Tibial nerve (tissue), 4 donors: ENCODE results near the gene SOD3. TPM values are rescaled to one million over a fixed set of nuclear protein-coding genes. Genes with fewer than 3 reads are reported as not detected.

Source experiments
- DNase-seq, 2 donors: peaks; one replicate each; pipeline ENCODE4 v3.0.0-alpha.2; 2019; ENCODE audit warnings: low spot score in 2 of 2
- H3K27ac ChIP-seq, 4 donors: fragments of 200-600 bp; sonication (generic) in 3 of 4; one replicate each; pipeline ENCODE4 v1.5.1; 2017 to 2019; ENCODE audit warnings: mild to moderate bottlenecking in 1 of 4
- H3K27me3 ChIP-seq, 2 donors: fragments of 200-600 bp; sonication (generic) in 1 of 2; one replicate each; pipeline versions ENCODE4 v1.5.1 to v1.6.0; 2017 to 2019
- H3K36me3 ChIP-seq, 3 donors: fragments of 200-600 bp; sonication (generic); one replicate each; pipeline ENCODE4 v1.5.1; 2018 to 2019
- H3K4me1 ChIP-seq, 4 donors: fragments of 200-600 bp; sonication (generic) in 3 of 4; one replicate each; pipeline ENCODE4 v1.5.1; 2017 to 2019
- H3K4me3 ChIP-seq, 4 donors: fragments of 200-600 bp; sonication (generic) in 3 of 4; one replicate each; pipeline ENCODE4 v1.5.1; 2017 to 2019; ENCODE audit warnings: mild to moderate bottlenecking in 1 of 4, moderate library complexity in 1 of 4
- H3K9me3 ChIP-seq, 4 donors: fragments of 200-600 bp; sonication (generic) in 3 of 4; one replicate each; pipeline ENCODE4 v1.5.1; 2017 to 2019
- EP300 ChIP-seq, 2 donors: sonication (generic); formaldehyde crosslinking; IDR thresholded peaks; one replicate each; pipeline ENCODE4 v1.6.1; 2017; ENCODE audit warnings: antibody characterized with exemption in 2 of 2, mild to moderate bottlenecking in 1 of 2
- POLR2A ChIP-seq, 2 donors: fragments of 450-650 bp; IDR thresholded peaks; one replicate each; pipeline ENCODE4 v1.6.1; 2017; ENCODE audit warnings: antibody characterized with exemption in 2 of 2, mild to moderate bottlenecking in 2 of 2, moderate library complexity in 2 of 2
- WGBS, 2 donors: methylation state at CpG; one replicate each; pipeline ENCODE4 v1.1.5; 2018; 5-methylcytosine and 5-hydroxymethylcytosine counted together
- total RNA-seq, 4 donors: library from RNA; depleted of rRNA; stranded (reverse); fragments of >200 nt; gene quantifications; one replicate each; pipeline ENCODE4 v1.1.0, GENCODE V29; 2016
- TF ChIP-seq, protein P1 (sequence below), 5 experiments: fragments of 200-600 bp in 3 of 5; fragments of 450-650 bp in 2 of 5; sonication (generic) in 3 of 5; IDR thresholded peaks; one replicate each; pipeline ENCODE4 v1.5.1; 2016 to 2019; ENCODE audit warnings: antibody characterized with exemption in 5 of 5, mild to moderate bottlenecking in 3 of 5, moderate library complexity in 2 of 5

Gene SOD3
- total RNA-seq, 4 donors from 2014 or later = 208 to 359 (median 326) TPM

DNA sequence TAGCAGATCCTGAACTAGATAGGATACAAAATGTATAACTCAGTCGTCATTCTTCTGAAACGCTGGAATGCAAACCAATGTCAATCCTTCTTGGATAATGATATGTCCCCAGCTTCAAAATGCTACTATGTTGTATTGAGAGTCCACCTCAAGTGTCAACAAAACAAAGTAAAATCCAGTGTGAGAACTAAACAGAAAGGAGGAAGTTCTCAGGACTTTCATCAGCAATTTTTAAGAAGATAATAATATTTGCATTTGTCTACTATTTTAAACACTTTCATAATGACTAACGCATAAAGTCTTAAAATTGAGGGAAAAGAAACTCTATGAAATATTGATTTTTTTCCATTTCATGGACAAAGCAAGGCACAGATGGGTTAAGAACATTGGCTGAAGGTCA lies 36.3 kb downstream of the SOD3 start:
- Histone ChIP-seq H3K9me3 (no peaks in the 10 kb centered on the region), H3K36me3 (peaks cover 0 to 98% (median 5%) of the 10 kb centered on the region in 3 donors), H3K4me3 (no peak overlapping the region), H3K27ac (no peak overlapping the region), H3K27me3 (no peaks in the 10 kb centered on the region), H3K4me1 (no peaks in the 10 kb centered on the region)
- DNase-seq = no peak
- WGBS, 2 donors = 92 to 93% methylated on average over 3 of the region's 3 CpGs
- TF ChIP-seq POLR2A (IDR thresholded peaks at IDR 0.05) (no peak), EP300 (IDR thresholded peaks at IDR 0.05) (no peak)
- TF ChIP-seq, protein P1, sequence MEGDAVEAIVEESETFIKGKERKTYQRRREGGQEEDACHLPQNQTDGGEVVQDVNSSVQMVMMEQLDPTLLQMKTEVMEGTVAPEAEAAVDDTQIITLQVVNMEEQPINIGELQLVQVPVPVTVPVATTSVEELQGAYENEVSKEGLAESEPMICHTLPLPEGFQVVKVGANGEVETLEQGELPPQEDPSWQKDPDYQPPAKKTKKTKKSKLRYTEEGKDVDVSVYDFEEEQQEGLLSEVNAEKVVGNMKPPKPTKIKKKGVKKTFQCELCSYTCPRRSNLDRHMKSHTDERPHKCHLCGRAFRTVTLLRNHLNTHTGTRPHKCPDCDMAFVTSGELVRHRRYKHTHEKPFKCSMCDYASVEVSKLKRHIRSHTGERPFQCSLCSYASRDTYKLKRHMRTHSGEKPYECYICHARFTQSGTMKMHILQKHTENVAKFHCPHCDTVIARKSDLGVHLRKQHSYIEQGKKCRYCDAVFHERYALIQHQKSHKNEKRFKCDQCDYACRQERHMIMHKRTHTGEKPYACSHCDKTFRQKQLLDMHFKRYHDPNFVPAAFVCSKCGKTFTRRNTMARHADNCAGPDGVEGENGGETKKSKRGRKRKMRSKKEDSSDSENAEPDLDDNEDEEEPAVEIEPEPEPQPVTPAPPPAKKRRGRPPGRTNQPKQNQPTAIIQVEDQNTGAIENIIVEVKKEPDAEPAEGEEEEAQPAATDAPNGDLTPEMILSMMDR (IDR thresholded peaks at IDR 0.05) = no peak

DNA sequence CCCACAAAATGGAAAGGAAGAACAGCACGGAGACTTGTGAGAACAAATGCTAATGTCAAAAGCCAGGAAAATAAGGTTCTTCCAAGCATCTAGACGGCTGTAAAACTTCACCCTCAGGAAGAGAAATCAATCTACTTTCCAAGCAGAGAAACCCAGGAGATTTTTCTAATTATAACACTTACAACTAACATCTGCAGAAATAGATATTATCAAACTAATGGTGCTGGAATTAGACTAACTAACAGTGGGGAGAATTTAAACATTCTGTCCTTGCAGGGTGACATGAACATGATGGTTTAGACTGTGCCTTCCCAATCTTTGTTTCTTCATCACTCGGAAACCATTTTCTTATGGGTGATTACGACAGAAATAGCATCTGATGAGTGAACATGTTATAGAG lies 40.3 kb downstream of the SOD3 start:
- Histone ChIP-seq H3K27ac (no peak overlapping the region), H3K27me3 (no peaks in the 10 kb centered on the region), H3K4me1 (no peaks in the 10 kb centered on the region), H3K4me3 (no peak overlapping the region), H3K9me3 (no peaks in the 10 kb centered on the region), H3K36me3 (peaks cover 0 to 75% (median 5%) of the 10 kb centered on the region in 3 donors)
- DNase-seq = no peak
- 89 to 94% methylated on average over 4 of the region's 4 CpGs for WGBS, 2 donors
- TF ChIP-seq EP300 (IDR thresholded peaks at IDR 0.05) (no peak), POLR2A (IDR thresholded peaks at IDR 0.05) (no peak)
- TF ChIP-seq, protein P1 (IDR thresholded peaks at IDR 0.05) = no peak

DNA sequence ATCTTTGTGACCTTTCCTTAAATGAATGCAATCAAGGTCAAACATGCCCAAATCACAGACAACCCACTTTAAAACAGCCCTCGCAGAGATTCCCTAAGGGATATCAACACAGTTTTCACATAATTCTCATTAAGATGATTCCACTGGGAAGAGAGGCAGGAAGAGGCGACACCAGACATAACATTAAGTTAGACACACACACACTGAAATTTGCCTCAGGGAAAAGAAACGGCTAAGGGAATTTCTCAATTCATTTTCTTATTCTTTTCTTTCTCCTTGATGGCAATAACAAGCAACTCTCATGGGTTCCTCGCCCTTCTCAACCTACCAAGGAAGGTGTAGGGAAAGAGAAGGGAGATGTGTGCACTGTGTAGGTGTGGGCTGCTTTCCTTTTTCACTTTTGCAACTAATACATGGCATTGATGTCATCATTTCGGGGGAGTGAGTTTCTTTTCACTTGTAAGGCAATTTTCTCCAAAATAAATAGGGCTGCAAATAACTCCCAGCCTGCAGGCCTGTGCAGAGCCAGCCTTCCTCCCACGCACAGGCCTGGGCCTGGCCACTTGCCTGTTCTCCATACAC lies 41.4 kb downstream of the SOD3 start:
- Histone ChIP-seq H3K4me3 (no peak overlapping the region), H3K36me3 (peaks cover 0 to 72% (median 0%) of the 10 kb centered on the region in 3 donors), H3K9me3 (no peaks in the 10 kb centered on the region), H3K27ac (no peak overlapping the region), H3K4me1 (no peaks in the 10 kb centered on the region), H3K27me3 (no peaks in the 10 kb centered on the region)
- DNase-seq = no peak
- WGBS, 2 donors = 78 to 85% methylated on average over 6 of the region's 6 CpGs
- no peak for TF ChIP-seq POLR2A (IDR thresholded peaks at IDR 0.05)
- TF ChIP-seq EP300 (IDR thresholded peaks at IDR 0.05) = no peak
- TF ChIP-seq, protein P1 (IDR thresholded peaks at IDR 0.05) = no peak

DNA sequence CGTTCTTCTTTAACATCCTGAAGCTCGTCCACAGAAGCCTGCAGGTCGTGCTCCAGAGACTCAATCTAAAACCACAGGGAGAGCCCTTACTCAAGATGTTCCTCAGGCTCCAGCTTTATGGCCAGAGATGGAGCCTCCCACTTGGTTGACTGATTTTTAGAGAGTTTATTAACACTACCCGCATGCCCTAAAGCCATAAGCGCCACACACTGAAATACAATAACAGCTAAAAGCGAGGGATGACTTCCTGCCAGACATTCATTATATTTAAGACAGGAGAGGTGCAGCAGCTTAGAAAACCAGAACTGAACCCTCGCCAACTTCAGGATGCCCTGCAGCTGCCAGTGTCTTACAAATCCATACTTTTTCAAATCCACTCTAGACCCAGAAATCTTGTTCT lies 42.0 kb downstream of the SOD3 start:
- no peaks in the 10 kb centered on the region for H3K27me3 ChIP-seq
- no peak overlapping the region for H3K27ac ChIP-seq
- TF ChIP-seq POLR2A (IDR thresholded peaks at IDR 0.05) (no peak), EP300 (IDR thresholded peaks at IDR 0.05) (no peak)
- TF ChIP-seq, protein P1 (IDR thresholded peaks at IDR 0.05) = no peak
- H3K9me3 ChIP-seq = no peaks in the 10 kb centered on the region
- H3K4me1 ChIP-seq = no peaks in the 10 kb centered on the region
- H3K36me3 ChIP-seq = peaks cover 0 to 70% (median 0%) of the 10 kb centered on the region in 3 donors
- no peak overlapping the region for H3K4me3 ChIP-seq
- DNase-seq = no peak
- 93 to 95% methylated on average over 7 of the region's 7 CpGs for WGBS, 2 donors

DNA sequence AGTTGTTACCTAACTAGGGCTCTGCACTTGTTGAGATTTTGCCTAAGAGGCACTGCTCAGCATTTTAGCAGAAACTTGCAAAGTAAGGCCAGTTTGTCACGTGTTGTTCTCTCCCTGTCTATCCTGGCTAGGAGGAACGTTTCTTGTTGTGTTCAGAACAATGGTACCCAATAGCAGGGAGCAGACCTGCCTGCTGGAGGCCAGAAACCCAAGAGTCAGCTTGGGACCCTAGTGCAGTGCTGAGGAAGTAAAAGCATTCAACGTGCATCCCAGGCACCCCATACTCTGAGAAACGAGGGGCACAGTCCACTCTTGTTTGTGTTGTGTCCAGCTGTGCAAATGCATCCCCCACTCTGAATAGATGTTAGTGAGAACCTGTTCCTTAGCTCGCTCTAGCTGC lies 42.4 kb downstream of the SOD3 start:
- no peaks in the 10 kb centered on the region for H3K4me1 ChIP-seq

More for the DNA sequence above, 42.4 kb downstream of the SOD3 start:
- H3K27me3 ChIP-seq = no peaks in the 10 kb centered on the region
- TF ChIP-seq, protein P1 (IDR thresholded peaks at IDR 0.05) = no peak
- TF ChIP-seq POLR2A (IDR thresholded peaks at IDR 0.05) = no peak
- no peak for TF ChIP-seq EP300 (IDR thresholded peaks at IDR 0.05)
- H3K27ac ChIP-seq = no peak overlapping the region
- no peak for DNase-seq
- WGBS, 2 donors = 72 to 75% methylated on average over 5 of the region's 5 CpGs
- H3K36me3 ChIP-seq = peaks cover 0 to 67% (median 0%) of the 10 kb centered on the region in 3 donors
- H3K9me3 ChIP-seq = no peaks in the 10 kb centered on the region
- H3K4me3 ChIP-seq = no peak overlapping the region
